NCI-H1417 treated with DMSO at 0.1 percent for 48 hours (cell line): ENCODE data around the gene MESP2.

Experiments
- DNase-seq: peaks from one replicate; lab custom pipeline; 2025; lab: John Stamatoyannopoulos, UW

MESP2 gene

DNA sequence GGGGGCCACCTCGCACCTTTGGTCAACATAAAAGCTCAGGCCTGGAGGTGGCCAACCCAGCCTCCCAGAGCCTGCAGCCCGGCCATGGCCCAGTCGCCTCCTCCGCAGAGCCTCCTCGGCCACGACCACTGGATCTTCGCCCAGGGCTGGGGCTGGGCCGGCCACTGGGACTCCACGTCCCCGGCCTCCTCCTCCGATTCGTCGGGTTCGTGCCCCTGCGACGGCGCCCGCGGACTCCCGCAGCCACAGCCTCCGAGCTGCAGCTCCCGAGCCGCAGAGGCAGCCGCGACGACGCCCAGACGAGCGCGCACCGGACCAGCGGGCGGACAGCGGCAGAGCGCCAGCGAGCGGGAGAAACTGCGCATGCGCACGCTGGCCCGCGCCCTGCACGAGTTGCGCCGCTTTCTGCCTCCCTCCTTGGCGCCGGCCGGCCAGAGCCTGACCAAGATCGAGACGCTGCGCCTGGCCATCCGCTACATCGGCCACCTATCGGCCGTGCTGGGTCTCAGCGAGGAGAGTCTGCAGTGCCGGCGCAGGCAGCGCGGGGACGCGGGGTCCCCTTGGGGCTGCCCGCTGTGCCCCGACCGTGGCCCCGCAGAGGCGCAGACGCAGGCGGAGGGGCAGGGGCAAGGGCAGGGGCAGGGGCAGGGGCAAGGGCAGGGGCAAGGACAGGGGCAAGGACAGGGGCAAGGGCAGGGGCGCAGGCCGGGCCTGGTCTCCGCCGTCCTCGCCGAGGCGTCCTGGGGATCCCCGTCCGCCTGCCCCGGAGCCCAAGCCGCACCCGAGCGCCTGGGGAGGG lies at the start of gene MESP2:
MESP2 (plus strand) TSS at position 59 of the 799 bp plus-strand sequence; CDS start at position 85, 26 bp downstream.
- DNase-seq: no peak

DNA sequence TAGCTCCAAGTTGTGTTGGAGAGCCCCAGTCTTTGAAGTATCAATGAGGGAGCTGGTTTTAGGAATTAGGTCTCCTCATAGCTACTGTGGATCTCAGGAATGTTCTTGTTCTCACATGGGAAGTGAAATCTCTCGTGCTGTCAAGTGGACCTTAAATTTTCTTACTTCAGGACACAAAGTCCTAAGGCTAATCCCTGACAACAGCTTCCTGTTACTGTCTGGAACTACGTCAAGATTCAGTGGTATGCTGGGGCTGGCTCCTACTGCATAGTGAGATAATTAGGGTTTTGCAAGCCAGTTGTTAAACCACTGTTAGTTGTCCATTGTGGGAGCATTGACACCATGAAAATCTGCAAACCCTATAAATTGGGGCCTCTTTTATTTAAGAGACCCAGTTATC lies 47.9 kb upstream of the MESP2 start:
- DNase-seq: no peak

DNA sequence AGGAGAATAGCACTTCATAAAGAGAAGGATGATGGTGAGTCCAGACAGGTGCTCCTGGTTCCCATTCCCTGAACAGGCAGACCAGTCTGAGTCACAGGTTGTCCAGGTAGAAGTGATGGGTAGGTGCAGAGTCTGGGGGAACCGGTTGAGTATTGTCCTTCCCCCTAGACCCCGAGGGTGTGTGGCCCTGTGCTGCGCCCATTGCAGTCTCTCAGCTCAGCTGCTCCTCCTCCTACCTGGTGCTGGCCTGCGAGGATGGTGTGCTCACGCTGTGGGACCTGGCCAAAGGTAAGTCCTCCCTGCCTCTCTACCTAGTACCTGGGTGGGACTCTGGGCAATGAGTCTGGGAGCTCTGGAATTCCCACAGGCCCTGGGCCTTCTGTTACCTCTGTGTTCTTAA lies 44.9 kb upstream of the MESP2 start:
- DNase-seq: no peak

DNA sequence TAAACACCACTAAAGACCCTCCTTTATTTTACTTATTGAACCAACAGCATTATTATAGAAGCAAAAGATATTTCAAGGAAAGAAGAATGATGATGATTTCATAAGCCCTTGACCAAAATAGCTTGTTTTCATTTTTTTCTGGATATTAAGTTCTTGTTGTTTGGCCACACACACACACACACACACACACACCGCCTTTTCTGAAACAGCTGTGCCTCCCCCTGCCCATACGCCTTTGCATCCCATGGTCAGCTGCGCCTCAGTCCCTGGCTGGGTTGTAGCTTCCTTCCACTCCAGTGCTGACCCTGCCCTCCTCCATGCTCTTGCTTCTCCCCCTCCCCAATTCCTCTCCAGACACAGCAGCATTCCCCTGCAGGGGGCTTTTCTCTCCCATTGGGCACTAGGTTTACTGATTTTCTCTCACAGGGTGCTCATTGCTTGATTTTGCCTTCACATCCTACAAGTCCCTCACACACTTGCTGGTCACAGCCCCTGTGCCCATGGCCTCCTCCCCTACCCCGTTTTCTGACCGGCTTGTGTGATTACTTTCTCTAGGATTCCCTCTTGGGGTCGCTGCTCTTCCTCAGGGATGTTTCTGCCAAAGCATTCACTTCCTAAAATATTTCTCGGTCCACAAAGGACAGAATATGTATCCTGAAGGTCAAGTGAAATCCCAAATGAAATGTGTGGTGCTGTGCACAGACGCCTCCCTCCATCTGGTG lies 43.5 kb upstream of the MESP2 start:
- DNase-seq: no peak

DNA sequence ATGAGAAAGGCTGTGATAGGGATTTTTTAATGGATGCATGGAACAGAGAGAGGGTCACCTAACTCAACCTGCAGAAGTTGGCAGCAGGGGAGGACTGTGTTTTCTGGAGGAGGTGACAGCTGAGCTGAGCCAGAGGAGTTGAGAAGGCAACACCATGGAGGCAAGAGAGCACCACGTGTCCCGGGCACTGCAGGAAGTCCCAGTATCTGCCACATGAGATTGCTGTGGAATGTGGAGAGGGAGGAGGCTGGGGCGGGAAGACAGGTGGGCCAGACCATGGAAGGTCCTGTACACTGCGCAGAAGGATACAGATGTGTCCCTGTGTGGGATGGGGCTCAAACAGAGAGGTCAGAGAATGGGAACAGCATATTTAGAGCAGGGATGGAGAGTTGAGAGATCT lies 40.4 kb upstream of the MESP2 start:
- no peak for DNase-seq

DNA sequence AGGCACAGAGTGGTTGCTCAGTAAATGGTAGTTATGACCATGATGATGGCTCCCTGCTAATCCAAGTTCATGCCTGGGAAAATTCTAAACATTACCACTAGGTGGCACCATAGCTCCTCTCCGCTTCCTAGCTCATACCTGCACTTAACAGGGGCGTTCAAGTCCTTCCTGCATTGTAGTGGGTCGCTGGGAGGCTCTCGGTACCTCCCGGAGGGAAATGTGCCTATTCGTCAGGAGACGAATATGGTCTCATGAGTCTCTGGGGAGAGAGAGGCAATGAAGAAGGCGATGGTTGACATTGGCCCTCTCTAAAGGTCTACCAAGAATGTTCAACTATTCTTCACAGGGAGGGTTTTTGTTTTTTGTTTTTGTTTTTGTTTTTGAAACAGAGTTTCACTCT lies 36.0 kb upstream of the MESP2 start:
- peak; percentile 61 for DNase-seq

DNA sequence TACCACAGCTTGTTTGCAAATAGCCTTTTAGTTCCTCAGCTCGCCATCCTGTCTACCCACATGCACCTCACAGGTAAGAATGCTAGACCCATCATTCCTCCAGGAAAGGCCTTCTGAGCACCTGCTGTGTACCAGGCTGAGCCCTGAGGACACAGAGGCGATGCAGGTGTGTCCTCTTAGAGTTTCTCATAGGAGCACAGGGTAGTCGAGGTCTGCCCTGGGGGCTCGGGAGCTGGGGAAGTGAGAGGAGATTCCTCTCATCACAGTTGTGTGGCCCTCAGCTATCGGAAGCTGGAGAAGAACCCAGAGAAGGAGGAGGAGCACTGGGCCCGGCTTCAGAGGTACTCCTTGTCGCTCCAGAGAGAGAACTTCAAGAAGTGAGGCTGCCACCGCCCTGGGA lies 33.1 kb upstream of the MESP2 start:
- no peak for DNase-seq

DNA sequence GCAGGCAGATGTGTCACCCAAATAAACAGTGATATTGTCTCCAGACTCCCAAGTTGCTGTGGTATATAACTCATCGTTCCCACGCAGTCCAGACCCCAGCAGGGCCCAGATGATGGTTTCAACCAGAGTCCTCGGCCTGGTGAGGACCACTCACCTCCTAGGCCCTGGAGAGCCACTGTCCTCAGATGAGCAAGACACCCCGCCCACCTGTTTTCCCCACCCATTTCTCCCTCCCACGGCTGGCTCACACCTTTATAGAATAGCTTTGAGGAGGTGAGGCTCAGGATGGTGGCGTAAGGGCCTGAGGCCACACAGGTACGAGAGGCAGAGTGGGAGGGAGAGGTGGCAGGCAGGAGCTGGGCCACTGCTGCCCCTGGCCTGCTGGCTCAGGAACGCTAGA lies 32.5 kb upstream of the MESP2 start:
- no peak for DNase-seq

GRCh38 chr15:89745131-89745530 lies 31.0 kb upstream of the MESP2 start:
- no peak for DNase-seq

- no peak for DNase-seq
These were observed 30.4 kb upstream of the MESP2 start for GRCh38 chr15:89745768-89746167.

GRCh38 chr15:89746386-89746780 lies 29.7 kb upstream of the MESP2 start:
- no peak for DNase-seq

DNA sequence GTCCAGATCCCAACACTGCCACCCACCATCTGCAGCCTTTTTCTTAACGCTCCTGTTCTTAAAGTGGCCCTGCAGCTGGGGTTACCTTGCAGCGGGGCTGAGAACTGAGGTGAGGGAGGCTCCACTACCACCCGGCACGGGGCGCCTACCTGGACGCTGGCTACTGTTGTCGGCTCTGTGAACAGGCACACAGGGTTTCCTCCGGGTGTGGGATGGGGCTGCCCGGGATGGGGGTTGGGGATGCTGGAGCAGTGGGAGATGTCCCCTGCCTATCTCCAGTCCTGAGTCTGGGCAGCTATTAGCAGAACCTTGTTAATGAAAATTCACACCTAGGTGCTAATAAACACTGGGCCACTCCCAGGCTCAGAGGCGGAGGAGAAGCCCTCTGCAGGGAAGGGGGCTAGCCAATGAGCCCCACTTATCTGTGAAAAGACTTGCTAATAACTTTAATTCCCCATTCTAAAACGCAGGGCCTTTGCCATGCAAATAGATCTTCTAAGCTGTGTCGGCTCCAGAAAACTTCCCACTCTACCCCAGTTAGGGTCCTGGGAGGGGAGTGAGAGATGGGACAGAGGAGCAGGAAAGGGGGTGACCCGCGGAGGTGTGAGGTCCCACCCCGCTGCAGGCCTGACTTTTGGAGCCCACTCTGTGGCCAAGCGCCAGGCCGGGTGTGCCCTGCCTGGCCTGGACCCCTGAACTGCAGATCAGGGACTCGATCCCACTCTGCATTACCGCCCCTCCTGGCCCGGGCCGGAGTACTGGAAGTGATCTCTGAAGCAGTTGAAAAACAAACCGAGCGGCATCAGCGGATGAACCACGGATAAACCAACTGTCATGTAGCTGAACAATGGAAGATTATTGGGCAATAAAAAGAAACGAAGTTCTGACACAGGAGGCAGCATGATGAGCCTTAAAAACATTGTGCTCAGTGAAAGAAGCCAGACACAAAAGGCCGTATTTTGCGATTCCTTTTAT lies 28.1 kb upstream of the MESP2 start:
- DNase-seq: no peak

- DNase-seq: no peak
These were observed 27.1 kb upstream of the MESP2 start for GRCh38 chr15:89749054-89749453.

- no peak for DNase-seq
These were observed 26.6 kb upstream of the MESP2 start for GRCh38 chr15:89749526-89749925.

GRCh38 chr15:89749951-89750559 lies 26.1 kb upstream of the MESP2 start:
- no peak for DNase-seq

GRCh38 chr15:89750560-89751542 lies 25.3 kb upstream of the MESP2 start, which contains the start of gene MESP1:
Gene MESP1 (minus strand): TSS chr15:89751249. CDS start chr15:89751231, 18 bp downstream.
- DNase-seq: peak; percentile 74

DNA sequence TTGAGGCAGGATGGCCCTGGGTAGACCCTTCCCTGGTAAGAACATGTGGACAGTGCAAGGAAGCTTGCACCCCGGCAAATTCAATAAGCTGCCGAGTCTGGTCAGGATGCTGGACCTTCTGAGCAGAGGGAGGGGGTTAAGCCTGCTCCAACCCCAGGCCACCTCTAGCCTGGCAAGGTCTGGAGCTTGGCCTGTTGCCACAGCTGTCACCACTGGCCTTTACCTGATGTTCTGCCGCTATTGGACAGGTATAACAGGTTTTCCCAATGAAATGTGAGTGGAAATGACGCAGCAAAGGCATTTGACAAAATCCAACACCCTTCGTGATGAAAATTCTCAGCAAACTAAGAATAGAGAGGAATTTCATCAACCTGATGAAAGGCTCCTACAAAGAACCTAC lies 24.4 kb upstream of the MESP2 start:
- DNase-seq: no peak

GRCh38 chr15:89753855-89754254 lies 22.3 kb upstream of the MESP2 start:
- no peak for DNase-seq

DNA sequence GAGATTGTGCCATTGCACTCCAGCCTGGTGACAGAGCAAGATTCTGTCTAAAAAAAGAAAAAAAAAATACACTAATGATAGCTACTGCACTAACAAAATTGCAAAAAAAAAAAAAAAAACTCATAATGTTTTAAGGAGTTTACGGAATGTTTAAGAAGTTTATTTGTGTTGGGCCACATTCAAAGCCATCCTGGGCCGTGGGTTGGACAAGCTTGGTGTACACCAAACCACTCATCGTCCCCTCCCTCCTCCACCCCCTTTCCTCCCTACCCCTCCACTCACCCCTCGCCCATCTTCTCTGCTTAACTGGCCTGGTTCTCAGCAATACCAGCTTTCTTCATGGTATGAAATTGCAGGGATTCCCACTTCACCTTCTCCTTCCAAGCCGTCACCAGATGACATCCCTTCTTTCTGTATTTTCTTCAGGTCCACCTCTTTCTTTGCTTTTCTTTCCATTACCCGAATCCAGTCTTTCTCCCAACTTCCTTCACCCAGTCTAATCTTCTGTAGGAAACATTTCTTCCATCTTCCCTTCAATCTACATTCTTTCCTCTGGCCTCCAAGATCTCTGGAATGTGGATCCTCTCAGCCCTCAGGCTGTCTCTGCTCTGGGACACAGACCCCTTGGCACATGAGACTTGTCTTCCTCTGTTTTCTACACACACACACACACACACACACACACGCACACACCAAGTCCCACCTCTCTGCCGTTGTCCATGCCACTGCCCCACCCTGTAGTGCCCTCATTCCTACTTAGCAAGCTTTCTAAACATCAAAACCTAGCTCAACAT lies 21.6 kb upstream of the MESP2 start:
- no peak for DNase-seq

- no peak for DNase-seq
These were observed 20.4 kb upstream of the MESP2 start for GRCh38 chr15:89755701-89756100.
